VCaP (cell line): ENCODE results near the gene GPC3.
"Not testable (repeated sequence)": the region's sequence is repeated elsewhere in the genome, so short reads cannot be mapped to it uniquely, and the experiment has no call there.

Experiments used
- H3K27ac ChIP-seq: fragments of 450-650 bp; 2 replicates; pipeline ENCODE4 v1.5.1; 2017
- CTCF ChIP-seq: fragments of 450-650 bp; conservative IDR thresholded peaks from 2 replicates; pipeline ENCODE4 v1.5.1; 2017; ENCODE audit warnings: mild to moderate bottlenecking, moderate library complexity

GPC3 gene

GRCh38 chrX:133783274-133783673 is 202.1 kb downstream of the GPC3 start:
- peak overlapping the region; percentile 31 for H3K27ac ChIP-seq
- no peak for TF ChIP-seq CTCF

- H3K27ac ChIP-seq, result no peak overlapping the region
- no peak for TF ChIP-seq CTCF
Observed at GRCh38 chrX:133781174-133781573, 204.2 kb downstream of the GPC3 start.

- H3K27ac ChIP-seq, result no peak overlapping the region
- peak; percentile 55 for TF ChIP-seq CTCF
Observed at GRCh38 chrX:133776072-133776471, 209.3 kb downstream of the GPC3 start.

- no peak for TF ChIP-seq CTCF
Observed at GRCh38 chrX:133774807-133775206, 210.6 kb downstream of the GPC3 start.

GRCh38 chrX:133771086-133771646 is 214.2 kb downstream of the GPC3 start:
- no peak overlapping the region for H3K27ac ChIP-seq
- no peak for TF ChIP-seq CTCF

More at GRCh38 chrX:133774807-133775206, 210.6 kb downstream of the GPC3 start:
- H3K27ac ChIP-seq, result no peak overlapping the region

- H3K27ac ChIP-seq, result not testable (repeated sequence)
Observed at GRCh38 chrX:133762976-133763548, 222.3 kb downstream of the GPC3 start.

GRCh38 chrX:133754657-133755056 is 230.7 kb downstream of the GPC3 start:
- TF ChIP-seq CTCF, result no peak
- H3K27ac ChIP-seq, result peak overlapping the region; percentile 4; the same call in 1 of the 2 replicates

- no peak for TF ChIP-seq CTCF
- H3K27ac ChIP-seq, result peak overlapping the region; percentile 84; the same call in 1 of the 2 replicates
Observed at GRCh38 chrX:133749951-133750350, 235.4 kb downstream of the GPC3 start.
